AG09309 (cell line): ENCODE data around the gene HTRA2.

Experiments used
- DNase-seq: peaks from one replicate; pipeline ENCODE4 v3.0.0-alpha.2; 2010; ENCODE audit warnings: low read depth
- H3K4me3 ChIP-seq: 2 replicates; pipeline ENCODE4 v1.5.1; 2011; ENCODE audit warnings: mild to moderate bottlenecking, low read depth, low read length, moderate library complexity; ENCODE audit not compliant: control insufficient read depth
- CTCF ChIP-seq: IDR thresholded peaks from 2 replicates; pipeline ENCODE4 v1.5.1; 2011; ENCODE audit warnings: mild to moderate bottlenecking, low read depth, low read length, inconsistent platforms; ENCODE audit not compliant: insufficient read depth, control insufficient read depth; ENCODE audit errors: missing control alignments

Gene HTRA2

GRCh38 chr2:74513605-74514367 is 15.9 kb upstream of the HTRA2 start:
- no peak for TF ChIP-seq CTCF
- H3K4me3 ChIP-seq, result no peak overlapping the region; the same call in 1 of the 2 replicates
- DNase-seq, result no peak

GRCh38 chr2:74514368-74515270 is 15.1 kb upstream of the HTRA2 start, which contains the start of gene TLX2:
Gene TLX2, plus strand, starts transcription at chr2:74514450. Its CDS starts 357 bp downstream, at chr2:74514807.
- TF ChIP-seq CTCF, result no peak
- H3K4me3 ChIP-seq, result no peak within 1 kb of the TSS; the same call in 1 of the 2 replicates
- no peak for DNase-seq

- TF ChIP-seq CTCF, result no peak
- no peak for DNase-seq
- no peak overlapping the region for H3K4me3 ChIP-seq
Measured at GRCh38 chr2:74515271-74515980, 14.3 kb upstream of the HTRA2 start.

GRCh38 chr2:74515981-74516633 is 13.6 kb upstream of the HTRA2 start:
- H3K4me3 ChIP-seq, result no peak overlapping the region
- TF ChIP-seq CTCF, result no peak
- no peak for DNase-seq

- TF ChIP-seq CTCF, result no peak
Measured at GRCh38 chr2:74516650-74517049, 13.1 kb upstream of the HTRA2 start.

GRCh38 chr2:74522516-74522915 is 7.2 kb upstream of the HTRA2 start:
- no peak for TF ChIP-seq CTCF
- H3K4me3 ChIP-seq, result no peak overlapping the region
- no peak for DNase-seq

More at GRCh38 chr2:74516650-74517049, 13.1 kb upstream of the HTRA2 start:
- H3K4me3 ChIP-seq, result no peak overlapping the region
- no peak for DNase-seq
